Measurements from ENCODE around the gene B4GALT7.

- TF ChIP-seq CTCF (IDR thresholded peaks at IDR 0.05) (no peak), POLR2A (IDR thresholded peaks at IDR 0.05) (no peak)
Measured at GRCh38 chr5:177602458-177602830, 2.5 kb downstream of the B4GALT7 start.

Data from tibial nerve (tissue), 3 donors.